H9 (cell line): ENCODE results near the gene TULP3. TPM values are rescaled to one million over a fixed set of nuclear protein-coding genes. Genes with fewer than 3 reads are reported as not detected.
A peak's percentile ranks its signal among the peaks of the same experiment; 100 is the strongest.

Source experiments
- DNase-seq: peaks from one replicate; pipeline ENCODE4 v3.0.0-alpha.2; 2017
- H2AFZ ChIP-seq: one replicate; pipeline ENCODE4 v1.6.1; 2013; ENCODE audit warnings: mild to moderate bottlenecking, low read length, control low read depth, moderate library complexity
- H2AK5ac ChIP-seq: 2 replicates; pipeline ENCODE4 v1.6.1; 2013; ENCODE audit warnings: low read length, control low read depth, mixed read lengths; ENCODE audit not compliant: insufficient read length
- H2BK120ac ChIP-seq: one replicate; pipeline ENCODE4 v1.6.1; 2013; ENCODE audit warnings: low read depth, mild to moderate bottlenecking, low read length, control low read depth, inconsistent platforms; ENCODE audit not compliant: poor library complexity, severe bottlenecking
- H2BK12ac ChIP-seq: 2 replicates; pipeline ENCODE4 v1.6.1; 2013; ENCODE audit warnings: low read length, control low read depth, mixed read lengths, low read depth; ENCODE audit not compliant: insufficient read length
- H2BK15ac ChIP-seq: 2 replicates; pipeline ENCODE4 v1.6.1; 2013; ENCODE audit warnings: low read depth, low read length, control low read depth
- H2BK20ac ChIP-seq: one replicate; pipeline ENCODE4 v1.6.1; 2013; ENCODE audit warnings: low read depth, mild to moderate bottlenecking, low read length, control low read depth, inconsistent platforms; ENCODE audit not compliant: poor library complexity, severe bottlenecking
- H2BK5ac ChIP-seq: 2 replicates; pipeline ENCODE4 v1.6.1; 2013; ENCODE audit warnings: low read length, control low read depth, mixed read lengths; ENCODE audit not compliant: insufficient read length
- H3K14ac ChIP-seq: 2 replicates; pipeline ENCODE4 v1.6.1; 2013; ENCODE audit warnings: low read length, control low read depth; ENCODE audit not compliant: insufficient read depth
- H3K18ac ChIP-seq: 2 replicates; pipeline ENCODE4 v1.6.1; 2013; ENCODE audit warnings: low read depth, mild to moderate bottlenecking, mixed read lengths, low read length, control low read depth; ENCODE audit not compliant: insufficient read length
- H3K23ac ChIP-seq: 2 replicates; pipeline ENCODE4 v1.6.1; 2013; ENCODE audit warnings: low read length, control low read depth, mixed read lengths, low read depth; ENCODE audit not compliant: insufficient read length
- H3K23me2 ChIP-seq: 2 replicates; pipeline ENCODE4 v1.6.1; 2013; ENCODE audit warnings: low read depth, mild to moderate bottlenecking, mixed read lengths, low read length, control low read depth; ENCODE audit not compliant: insufficient read length, poor library complexity, severe bottlenecking
- H3K27ac ChIP-seq: 2 replicates; pipeline ENCODE4 v1.5.1; 2013; ENCODE audit warnings: low read length, control low read depth, mixed read lengths, low read depth; ENCODE audit not compliant: insufficient read length
- H3K27me3 ChIP-seq: 2 replicates; pipeline ENCODE4 v1.6.1; 2013; ENCODE audit warnings: low read length, control low read depth, inconsistent platforms; ENCODE audit not compliant: insufficient read depth
- H3K4ac ChIP-seq: 2 replicates; pipeline ENCODE4 v1.6.1; 2013; ENCODE audit warnings: low read depth, mild to moderate bottlenecking, control low read depth, inconsistent platforms, low read length, moderate library complexity
- H3K4me1 ChIP-seq: 2 replicates; pipeline ENCODE4 v1.6.1; 2013; ENCODE audit warnings: low read length, control low read depth, inconsistent platforms; ENCODE audit not compliant: insufficient read depth
- H3K4me2 ChIP-seq: 2 replicates; pipeline ENCODE4 v1.6.1; 2013; ENCODE audit warnings: low read length, control low read depth, mixed read lengths; ENCODE audit not compliant: insufficient read length, insufficient read depth
- H3K56ac ChIP-seq: 2 replicates; pipeline ENCODE4 v1.6.1; 2013; ENCODE audit warnings: low read depth, mild to moderate bottlenecking, mixed read lengths, low read length, control low read depth; ENCODE audit not compliant: insufficient read length
- H3K79me1 ChIP-seq: 2 replicates; pipeline ENCODE4 v1.6.1; 2013; ENCODE audit warnings: low read depth, mild to moderate bottlenecking, moderate library complexity, low read length, control low read depth, inconsistent platforms; ENCODE audit not compliant: insufficient read depth, poor library complexity, severe bottlenecking
- H3K79me2 ChIP-seq: 2 replicates; pipeline ENCODE4 v1.6.1; 2013; ENCODE audit warnings: low read length, control low read depth, inconsistent platforms; ENCODE audit not compliant: insufficient read depth
- H3K9ac ChIP-seq: 2 replicates; pipeline ENCODE4 v1.6.1; 2013; ENCODE audit warnings: low read length, control low read depth, mixed read lengths; ENCODE audit not compliant: insufficient read length; ENCODE audit errors: extremely low read depth
- H3K9me3 ChIP-seq: one replicate; pipeline ENCODE4 v1.6.1; 2013; ENCODE audit warnings: low read depth, low read length, inconsistent platforms; ENCODE audit not compliant: control insufficient read depth
- H3T11ph ChIP-seq: one replicate; pipeline ENCODE4 v1.6.1; 2013; ENCODE audit warnings: mild to moderate bottlenecking, low read length, control low read depth, inconsistent platforms
- H4K20me1 ChIP-seq: one replicate; pipeline ENCODE4 v1.6.1; 2013; ENCODE audit not compliant: control insufficient read depth, insufficient read length, insufficient read depth
- H4K5ac ChIP-seq: 2 replicates; pipeline ENCODE4 v1.6.1; 2013; ENCODE audit warnings: low read depth, mild to moderate bottlenecking, mixed read lengths, low read length, control low read depth; ENCODE audit not compliant: insufficient read length
- H4K8ac ChIP-seq: replicated peaks from 2 replicates; pipeline ENCODE4 v1.6.1; 2013; ENCODE audit warnings: low read length, control low read depth, mixed read lengths, low read depth; ENCODE audit not compliant: insufficient read length
- H4K91ac ChIP-seq: 2 replicates; pipeline ENCODE4 v1.6.1; 2013; ENCODE audit warnings: low read depth, mild to moderate bottlenecking, moderate library complexity, mixed read lengths, low read length, control low read depth; ENCODE audit not compliant: insufficient read length
- H3K27ac Mint-ChIP-seq, 3 experiments: 2 replicates in 2 of 3; 3 replicates in 1 of 3; pipeline ENCODE4 v1.8.0; 2020 to 2021; ENCODE audit warnings: mixed read lengths in 3 of 3, mild to moderate bottlenecking in 1 of 3, moderate library complexity in 1 of 3
- H3K27me3 Mint-ChIP-seq: 2 replicates; pipeline ENCODE4 v1.8.0; 2021; ENCODE audit warnings: low read depth, mild to moderate bottlenecking, moderate library complexity, mixed read lengths
- H3K36me3 Mint-ChIP-seq, 3 experiments: 2 replicates in 2 of 3; 3 replicates in 1 of 3; pipeline ENCODE4 v1.8.0; 2020 to 2021; ENCODE audit warnings: low read depth in 3 of 3, mixed read lengths in 3 of 3; ENCODE audit not compliant: insufficient read depth in 1 of 3
- H3K4me1 Mint-ChIP-seq, 2 experiments: 2 replicates each; pipeline ENCODE4 v1.8.0; 2020; ENCODE audit warnings: mixed read lengths in 2 of 2
- H3K4me3 Mint-ChIP-seq, 2 experiments: 2 replicates in 1 of 2; 3 replicates in 1 of 2; pipeline ENCODE4 v1.8.0; 2020 to 2021; ENCODE audit warnings: mild to moderate bottlenecking in 2 of 2, mixed read lengths in 2 of 2, moderate library complexity in 1 of 2
- H3K9me3 Mint-ChIP-seq, 2 experiments: 2 replicates in 1 of 2; 3 replicates in 1 of 2; pipeline ENCODE4 v1.8.0; 2020; ENCODE audit warnings: mild to moderate bottlenecking in 2 of 2, mixed read lengths in 2 of 2, moderate library complexity in 1 of 2
- WGBS: extraction: QIAGEN DNeasy Blood & Tissue Kit; methylation state at CpG from one replicate; pipeline ENCODE4 v1.1.7; 2013; ENCODE audit warnings: missing lambda C conversion rate, low lambda C conversion rate, mixed read lengths; ENCODE audit not compliant: insufficient read length; ENCODE audit errors: extremely low coverage; 5-methylcytosine and 5-hydroxymethylcytosine counted together
- total RNA-seq: library from RNA; stranded (reverse); gene quantifications from 2 replicates; pipeline ENCODE4 v1.2.1, GENCODE V29; 2021
- TF ChIP-seq, protein P1 (sequence below): fragments of 200-600 bp; sonication (generic); conservative IDR thresholded peaks from 3 replicates; pipeline ENCODE4 v1.8.0; 2021; ENCODE audit warnings: antibody characterized with exemption, mild to moderate bottlenecking

TULP3 gene
- total RNA-seq, 1 experiment from 2014 or later = 22.3 TPM

DNA sequence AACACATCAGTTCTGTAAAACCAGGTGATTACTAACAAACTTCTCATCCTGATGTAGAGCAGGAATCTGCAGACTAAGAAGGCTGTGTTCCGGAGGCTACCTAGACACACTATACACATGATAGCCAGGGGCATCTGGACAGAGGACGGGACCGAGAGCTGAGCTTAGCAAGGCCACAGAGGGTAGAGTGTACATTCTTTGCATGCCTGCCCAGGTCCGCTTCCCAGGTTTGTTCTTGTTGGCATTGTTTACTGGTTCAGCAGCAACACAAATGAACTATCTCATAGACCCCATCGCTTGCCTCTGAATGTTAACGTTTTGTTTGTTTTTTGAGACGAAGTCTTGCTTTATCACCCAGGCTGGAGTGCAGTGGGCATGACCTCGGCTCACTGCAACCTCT, 50.8 kb downstream of the TULP3 start:
- Mint-ChIP-seq H3K27me3 (peaks cover 2% of the 10 kb centered on the region), H3K9me3 (no peaks in the 10 kb centered on the region; a peak in 1 of 5 replicates), H3K36me3 (peaks cover 0 to 31% (median 29%) of the 10 kb centered on the region in 3 experiments; a peak in 5 of 7 replicates), H3K4me1 (peaks cover 0 to 5% of the 10 kb centered on the region in 2 experiments; a peak in 1 of 4 replicates), H3K27ac (peak overlapping the region in 1 of 3 experiments; percentile 44; a peak in 1 of 7 replicates), H3K4me3 (no peak overlapping the region)
- Histone ChIP-seq H3K14ac (no peak overlapping the region), H3K23ac (no peak overlapping the region), H3T11ph (no peak overlapping the region), H3K9me3 (no peaks in the 10 kb centered on the region), H4K20me1 (no peaks in the 10 kb centered on the region), H4K91ac (no peak overlapping the region), H2AK5ac (no peak overlapping the region), H3K79me1 (no peaks in the 10 kb centered on the region), H3K9ac (no peak overlapping the region), H3K4me1 (no peaks in the 10 kb centered on the region), H3K23me2 (no peaks in the 10 kb centered on the region), H2BK120ac (no peak overlapping the region), H4K5ac (no peak overlapping the region), H3K4ac (no peak overlapping the region), H3K56ac (no peak overlapping the region), H2BK12ac (no peak overlapping the region), H2BK15ac (no peak overlapping the region), H3K27ac (no peak overlapping the region), H4K8ac (no peak overlapping the region), H3K27me3 (no peaks in the 10 kb centered on the region), H2BK5ac (no peak overlapping the region), H3K4me2 (no peak overlapping the region), H3K79me2 (no peaks in the 10 kb centered on the region), H2BK20ac (no peak overlapping the region), H3K18ac (no peak overlapping the region), H2AFZ (no peak overlapping the region)
- DNase-seq = no peak
- no CpG with 5 or more reads among the region's 8 CpGs for WGBS
- TF ChIP-seq, protein P1, sequence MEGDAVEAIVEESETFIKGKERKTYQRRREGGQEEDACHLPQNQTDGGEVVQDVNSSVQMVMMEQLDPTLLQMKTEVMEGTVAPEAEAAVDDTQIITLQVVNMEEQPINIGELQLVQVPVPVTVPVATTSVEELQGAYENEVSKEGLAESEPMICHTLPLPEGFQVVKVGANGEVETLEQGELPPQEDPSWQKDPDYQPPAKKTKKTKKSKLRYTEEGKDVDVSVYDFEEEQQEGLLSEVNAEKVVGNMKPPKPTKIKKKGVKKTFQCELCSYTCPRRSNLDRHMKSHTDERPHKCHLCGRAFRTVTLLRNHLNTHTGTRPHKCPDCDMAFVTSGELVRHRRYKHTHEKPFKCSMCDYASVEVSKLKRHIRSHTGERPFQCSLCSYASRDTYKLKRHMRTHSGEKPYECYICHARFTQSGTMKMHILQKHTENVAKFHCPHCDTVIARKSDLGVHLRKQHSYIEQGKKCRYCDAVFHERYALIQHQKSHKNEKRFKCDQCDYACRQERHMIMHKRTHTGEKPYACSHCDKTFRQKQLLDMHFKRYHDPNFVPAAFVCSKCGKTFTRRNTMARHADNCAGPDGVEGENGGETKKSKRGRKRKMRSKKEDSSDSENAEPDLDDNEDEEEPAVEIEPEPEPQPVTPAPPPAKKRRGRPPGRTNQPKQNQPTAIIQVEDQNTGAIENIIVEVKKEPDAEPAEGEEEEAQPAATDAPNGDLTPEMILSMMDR = no peak
